Measurements from ENCODE around the gene MACROD2.

The MACROD2 gene

GRCh38 chr20:15767586-15767985, 1772.3 kb downstream of the MACROD2 start:
- DNase-seq (ENCODE audit: low spot score in 2 of 2) (no peak), ATAC-seq (ENCODE audit: low read depth) (no peak)
- Mint-ChIP-seq H3K4me1 (peaks cover 7% of the 10 kb centered on the region), H3K36me3 (no peaks in the 10 kb centered on the region), H3K4me3 (no peak overlapping the region), H3K9me3 (no peaks in the 10 kb centered on the region), H3K27me3 (no peaks in the 10 kb centered on the region), H3K27ac (no peak overlapping the region)

DNA sequence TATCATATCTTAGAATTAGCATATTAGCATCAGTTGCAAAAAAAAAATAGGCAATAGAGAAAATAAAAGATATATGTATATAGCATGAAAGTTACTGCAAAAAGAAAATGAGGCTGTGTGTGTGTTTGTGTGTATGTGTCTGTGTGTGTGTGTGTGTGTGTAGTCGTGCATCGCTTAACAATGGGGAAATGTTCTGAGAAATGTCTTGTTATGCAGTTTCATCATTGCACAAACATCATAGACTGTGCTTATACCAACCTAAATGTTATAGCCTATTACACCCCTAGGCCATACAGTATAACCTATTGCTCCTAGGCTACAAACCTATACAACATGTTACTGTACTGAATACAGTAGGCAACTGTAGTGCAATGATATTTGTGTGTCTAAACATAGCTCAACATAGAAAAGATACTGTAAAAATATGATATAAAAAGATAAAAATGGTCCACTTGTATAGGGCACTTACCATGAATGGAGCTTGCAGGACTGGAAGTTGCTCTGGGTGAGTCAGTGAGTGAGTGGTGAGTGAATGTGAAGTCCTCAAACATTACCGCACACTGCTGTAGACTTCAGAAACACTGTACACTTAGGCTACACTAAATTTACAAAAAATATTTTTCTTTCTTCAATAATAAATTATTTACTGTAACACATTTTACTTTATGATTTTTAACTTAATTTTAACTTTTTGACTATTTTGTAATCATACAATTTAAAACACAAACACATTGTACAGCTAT, 1772.9 kb downstream of the MACROD2 start:
- Mint-ChIP-seq H3K4me1 (peaks cover 7% of the 10 kb centered on the region), H3K36me3 (no peaks in the 10 kb centered on the region), H3K27me3 (no peaks in the 10 kb centered on the region), H3K4me3 (no peak overlapping the region), H3K27ac (no peak overlapping the region), H3K9me3 (no peaks in the 10 kb centered on the region)
- DNase-seq (ENCODE audit: low spot score in 2 of 2) (peak in 1 of 2 donors; percentile 5), ATAC-seq (ENCODE audit: low read depth) (peak; percentile 24)

DNA sequence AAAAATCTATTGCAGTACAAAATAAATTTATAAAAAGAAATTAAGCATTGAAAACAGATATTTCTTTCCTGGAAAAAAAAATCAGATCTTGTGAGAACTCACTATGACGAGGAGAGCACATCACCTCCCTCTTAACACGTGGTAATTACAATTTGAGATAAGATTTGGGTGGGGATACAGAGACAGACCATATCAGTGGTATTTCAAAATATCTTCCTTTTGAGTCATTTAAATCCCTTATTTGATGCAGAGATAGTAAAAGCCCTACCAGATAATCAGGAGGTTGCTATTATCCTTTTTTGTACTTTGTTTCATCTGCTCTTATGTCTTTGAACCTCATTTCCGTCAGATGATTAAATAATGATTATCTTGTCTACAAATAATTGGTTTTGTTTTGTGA, 1777.5 kb downstream of the MACROD2 start:
- Mint-ChIP-seq H3K4me3 (no peak overlapping the region), H3K4me1 (peaks cover 9% of the 10 kb centered on the region), H3K9me3 (no peaks in the 10 kb centered on the region), H3K27me3 (no peaks in the 10 kb centered on the region), H3K36me3 (no peaks in the 10 kb centered on the region), H3K27ac (no peak overlapping the region)
- DNase-seq (ENCODE audit: low spot score in 2 of 2) = no peak
- no peak for ATAC-seq (ENCODE audit: low read depth)

DNA sequence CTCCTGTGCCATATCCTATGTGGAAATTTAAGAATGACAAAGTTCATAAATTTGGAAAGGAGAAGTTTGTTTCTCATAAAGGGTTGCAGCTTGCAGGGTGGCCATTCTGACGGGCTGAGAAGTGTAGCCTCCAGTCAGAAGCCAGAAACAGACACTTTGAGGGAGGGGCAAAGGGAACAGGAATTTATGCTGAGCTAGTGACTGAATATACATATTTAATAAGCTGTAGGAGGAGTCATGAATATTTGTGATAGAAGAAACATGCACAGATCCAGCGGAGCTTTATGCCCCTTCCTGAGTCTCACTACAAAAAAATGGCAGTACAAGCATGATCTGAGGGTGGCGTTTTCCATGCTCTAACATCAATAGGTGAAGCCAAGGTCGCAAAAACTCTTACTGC, 1779.6 kb downstream of the MACROD2 start:
- Mint-ChIP-seq H3K27ac (no peak overlapping the region), H3K9me3 (no peaks in the 10 kb centered on the region), H3K4me1 (peaks cover 5% of the 10 kb centered on the region), H3K4me3 (no peak overlapping the region), H3K36me3 (no peaks in the 10 kb centered on the region), H3K27me3 (no peaks in the 10 kb centered on the region)
- ATAC-seq (ENCODE audit: low read depth) (no peak), DNase-seq (ENCODE audit: low spot score in 2 of 2) (no peak)

- no peaks in the 10 kb centered on the region for H3K36me3 Mint-ChIP-seq
- no peak overlapping the region for H3K27ac Mint-ChIP-seq
- no peaks in the 10 kb centered on the region for H3K27me3 Mint-ChIP-seq
- H3K9me3 Mint-ChIP-seq = no peaks in the 10 kb centered on the region
- H3K4me1 Mint-ChIP-seq = peaks cover 5% of the 10 kb centered on the region
- ATAC-seq (ENCODE audit: low read depth) = no peak
- DNase-seq (ENCODE audit: low spot score in 2 of 2) = no peak
- H3K4me3 Mint-ChIP-seq = no peak overlapping the region
Measured at GRCh38 chr20:15776770-15777466, 1781.6 kb downstream of the MACROD2 start.

- Mint-ChIP-seq H3K9me3 (no peaks in the 10 kb centered on the region), H3K27me3 (no peaks in the 10 kb centered on the region), H3K27ac (no peak overlapping the region), H3K4me3 (no peak overlapping the region), H3K36me3 (no peaks in the 10 kb centered on the region), H3K4me1 (peaks cover 5% of the 10 kb centered on the region)
- DNase-seq (ENCODE audit: low spot score in 2 of 2) (no peak), ATAC-seq (ENCODE audit: low read depth) (no peak)
Measured at GRCh38 chr20:15784020-15784419, 1788.7 kb downstream of the MACROD2 start.

GRCh38 chr20:15789079-15789478, 1793.8 kb downstream of the MACROD2 start:
- no peak for ATAC-seq (ENCODE audit: low read depth)
- no peaks in the 10 kb centered on the region for H3K27me3 Mint-ChIP-seq
- H3K36me3 Mint-ChIP-seq = no peaks in the 10 kb centered on the region

GRCh38 chr20:15792855-15793254, 1797.5 kb downstream of the MACROD2 start:
- Mint-ChIP-seq H3K27me3 (no peaks in the 10 kb centered on the region), H3K27ac (no peak overlapping the region), H3K36me3 (no peaks in the 10 kb centered on the region), H3K4me1 (peaks cover 8% of the 10 kb centered on the region), H3K9me3 (no peaks in the 10 kb centered on the region), H3K4me3 (no peak overlapping the region)
- no peak for DNase-seq (ENCODE audit: low spot score in 2 of 2)
- no peak for ATAC-seq (ENCODE audit: low read depth)

More at GRCh38 chr20:15789079-15789478, 1793.8 kb downstream of the MACROD2 start:
- Mint-ChIP-seq H3K9me3 (no peaks in the 10 kb centered on the region), H3K4me1 (peaks cover 6% of the 10 kb centered on the region), H3K27ac (no peak overlapping the region), H3K4me3 (no peak overlapping the region)
- no peak for DNase-seq (ENCODE audit: low spot score in 2 of 2)

DNA sequence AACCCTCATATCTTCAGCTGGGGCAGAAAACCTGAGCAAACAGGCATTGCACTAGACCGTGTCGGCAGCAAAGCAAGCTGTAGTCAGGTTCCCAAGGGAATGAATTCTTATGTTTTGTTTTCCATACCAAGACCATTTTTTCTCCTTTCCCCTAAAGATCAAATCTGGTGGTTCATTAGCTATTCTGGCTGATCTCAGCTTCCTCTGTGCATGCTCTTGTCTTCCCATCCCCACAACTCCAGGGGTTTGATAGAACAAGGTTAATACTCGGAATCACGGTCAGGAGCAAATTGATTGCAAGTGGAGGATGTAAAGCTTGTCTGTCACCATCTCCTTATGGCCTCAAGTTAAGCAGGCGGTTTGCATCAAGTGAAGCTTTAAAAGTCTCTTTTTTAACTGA, 1799.1 kb downstream of the MACROD2 start:
- H3K27me3 Mint-ChIP-seq = no peaks in the 10 kb centered on the region
- peaks cover 2% of the 10 kb centered on the region for H3K4me1 Mint-ChIP-seq
- no peak overlapping the region for H3K27ac Mint-ChIP-seq
- no peaks in the 10 kb centered on the region for H3K9me3 Mint-ChIP-seq
- ATAC-seq (ENCODE audit: low read depth) (no peak), DNase-seq (ENCODE audit: low spot score in 2 of 2) (no peak)
- H3K4me3 Mint-ChIP-seq = no peak overlapping the region
- H3K36me3 Mint-ChIP-seq = no peaks in the 10 kb centered on the region

GRCh38 chr20:15795305-15796019, 1800.1 kb downstream of the MACROD2 start:
- Mint-ChIP-seq H3K27ac (no peak overlapping the region), H3K36me3 (no peaks in the 10 kb centered on the region), H3K9me3 (no peaks in the 10 kb centered on the region), H3K4me1 (peaks cover 2% of the 10 kb centered on the region), H3K27me3 (no peaks in the 10 kb centered on the region), H3K4me3 (no peak overlapping the region)
- ATAC-seq (ENCODE audit: low read depth) (no peak), DNase-seq (ENCODE audit: low spot score in 2 of 2) (no peak)

GRCh38 chr20:15799871-15800270, 1804.6 kb downstream of the MACROD2 start:
- Mint-ChIP-seq H3K27ac (no peak overlapping the region), H3K9me3 (no peaks in the 10 kb centered on the region), H3K4me1 (no peaks in the 10 kb centered on the region), H3K36me3 (no peaks in the 10 kb centered on the region), H3K4me3 (no peak overlapping the region), H3K27me3 (no peaks in the 10 kb centered on the region)
- DNase-seq (ENCODE audit: low spot score in 2 of 2) (no peak), ATAC-seq (ENCODE audit: low read depth) (no peak)

DNA sequence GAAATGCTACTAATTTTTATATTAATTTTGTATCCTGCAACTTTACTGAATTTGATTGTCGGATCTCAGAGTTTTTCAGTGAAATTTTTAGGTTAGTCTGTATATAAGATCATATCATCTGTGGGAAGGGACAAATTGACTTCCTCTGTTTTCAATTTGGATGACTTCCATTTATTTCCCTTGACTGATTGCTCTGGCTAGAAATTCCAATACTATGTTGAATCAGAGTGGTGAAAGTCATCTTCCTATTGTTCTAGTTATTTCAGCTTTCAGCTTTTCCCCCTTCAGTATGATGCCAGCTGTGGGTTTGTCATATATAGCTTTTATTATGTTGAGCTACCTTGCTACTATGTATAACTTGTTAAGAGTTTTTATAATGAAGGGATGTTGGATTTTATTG, 1806.7 kb downstream of the MACROD2 start:
- no peak overlapping the region for H3K4me3 Mint-ChIP-seq
- peaks cover 2% of the 10 kb centered on the region for H3K36me3 Mint-ChIP-seq
- no peaks in the 10 kb centered on the region for H3K9me3 Mint-ChIP-seq

GRCh38 chr20:15805154-15805553, 1809.8 kb downstream of the MACROD2 start:
- H3K4me1 Mint-ChIP-seq = peaks cover 23% of the 10 kb centered on the region
- H3K4me3 Mint-ChIP-seq = no peak overlapping the region
- H3K9me3 Mint-ChIP-seq = no peaks in the 10 kb centered on the region
- no peaks in the 10 kb centered on the region for H3K27me3 Mint-ChIP-seq
- no peak for ATAC-seq (ENCODE audit: low read depth)
- H3K36me3 Mint-ChIP-seq = peaks cover 2% of the 10 kb centered on the region
- no peak overlapping the region for H3K27ac Mint-ChIP-seq
- no peak for DNase-seq (ENCODE audit: low spot score in 2 of 2)

More for the DNA sequence above, 1806.7 kb downstream of the MACROD2 start:
- ATAC-seq (ENCODE audit: low read depth) = no peak
- H3K27me3 Mint-ChIP-seq = no peaks in the 10 kb centered on the region
- no peak overlapping the region for H3K27ac Mint-ChIP-seq
- peaks cover 9% of the 10 kb centered on the region for H3K4me1 Mint-ChIP-seq
- no peak for DNase-seq (ENCODE audit: low spot score in 2 of 2)

DNA sequence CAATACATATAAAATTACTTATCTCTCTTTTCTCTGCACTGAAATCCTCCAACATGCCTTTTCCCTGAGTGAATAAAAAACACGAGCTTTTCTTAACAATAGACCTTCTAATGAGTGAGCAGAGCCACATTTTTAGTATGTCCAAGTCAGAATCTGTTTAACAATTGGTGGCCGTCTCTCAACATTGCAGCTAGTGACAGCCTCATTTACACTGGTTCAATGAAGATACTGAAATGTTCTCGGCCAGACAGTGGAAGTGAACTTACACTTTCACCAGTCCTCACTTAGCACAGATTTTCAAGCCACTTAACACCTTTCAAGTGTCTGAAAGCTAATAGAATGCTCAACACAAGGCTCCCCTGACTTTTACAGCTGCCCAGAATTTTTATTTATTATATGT, 1810.8 kb downstream of the MACROD2 start:
- Mint-ChIP-seq H3K4me3 (no peak overlapping the region), H3K36me3 (peaks cover 2% of the 10 kb centered on the region), H3K4me1 (peaks cover 23% of the 10 kb centered on the region), H3K27ac (no peak overlapping the region), H3K9me3 (no peaks in the 10 kb centered on the region), H3K27me3 (no peaks in the 10 kb centered on the region)
- ATAC-seq (ENCODE audit: low read depth) (no peak), DNase-seq (ENCODE audit: low spot score in 2 of 2) (no peak)
